GM19372 (cell line): Measurements from ENCODE around the gene FLNA.
A peak's percentile ranks its signal among the peaks of the same experiment; 100 is the strongest.
"Not testable (repeated sequence)": the region's sequence is repeated elsewhere in the genome, so short reads cannot be mapped to it uniquely, and the experiment has no call there.

Experiments used
- ATAC-seq: cut with Tn5 transposase; IDR thresholded peaks from one replicate; pipeline ENCODE4 v1.9.1; 2021; ENCODE audit warnings: mild to moderate bottlenecking, low read depth, moderate library complexity; ENCODE audit not compliant: unreplicated experiment

FLNA gene

DNA sequence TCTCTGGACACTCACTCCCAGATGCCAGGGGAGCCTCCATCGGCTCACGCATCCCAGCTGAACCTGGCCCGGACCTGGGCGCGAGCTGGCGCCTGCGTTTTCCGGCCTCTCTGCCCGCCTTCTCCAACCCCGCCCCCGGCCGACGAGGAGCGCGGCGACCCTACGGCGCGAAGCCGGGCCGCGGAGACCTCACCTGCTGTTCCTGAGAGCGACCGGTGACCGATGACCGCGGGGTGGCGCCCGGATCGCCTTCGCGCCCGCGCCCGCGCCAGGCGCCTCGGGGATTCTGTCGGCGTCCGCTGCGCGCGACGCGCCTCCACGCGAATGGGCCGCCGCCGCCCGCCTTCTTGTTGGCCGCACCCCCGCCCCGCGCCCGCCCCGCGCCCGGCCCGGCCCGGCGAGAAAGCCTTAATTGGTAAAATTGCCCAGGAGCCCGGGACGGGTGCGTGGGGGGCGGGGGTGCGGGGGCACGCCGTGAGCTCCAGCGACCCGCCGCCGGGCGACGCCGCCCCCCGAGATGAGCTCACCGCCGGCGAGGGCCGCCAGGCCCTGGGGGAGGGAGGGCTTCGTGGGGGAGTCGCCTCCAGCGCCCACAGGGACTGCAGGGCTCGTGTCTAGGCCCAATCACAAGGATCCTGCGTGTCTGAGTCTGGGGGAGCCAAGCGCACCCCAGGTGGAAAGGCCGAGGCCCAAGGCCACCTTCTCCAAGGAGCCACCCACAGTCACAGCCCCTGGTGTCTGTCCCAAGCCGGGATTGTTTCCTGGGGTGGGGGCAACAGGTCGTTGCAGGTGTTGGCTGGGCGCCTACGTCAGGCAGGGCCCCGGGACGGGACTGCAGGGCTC lies at the start of gene FLNA:
Gene FLNA (minus strand): TSS at position 322 of the 843 bp plus-strand sequence. CDS start 3,389 bp downstream, outside the sequence.
- no peak for ATAC-seq

DNA sequence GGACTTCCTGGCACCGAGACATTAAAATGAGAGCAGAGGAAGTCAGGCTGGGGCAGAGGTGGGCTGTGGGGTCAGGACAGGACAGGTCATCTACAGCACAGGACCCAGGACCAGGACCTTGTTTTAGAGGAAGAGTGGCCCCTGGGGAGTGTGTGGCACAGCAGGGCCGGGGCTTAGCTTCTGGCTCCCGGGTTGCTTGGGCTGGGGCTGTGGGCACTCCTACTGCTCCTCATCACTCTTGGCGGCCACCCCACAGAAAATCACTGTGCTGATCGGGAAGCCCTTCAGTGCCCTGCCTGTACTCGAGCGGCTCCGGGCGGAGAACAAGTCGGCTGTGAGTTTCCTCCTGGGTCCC lies 45.9 kb upstream of the FLNA start:
- ATAC-seq, result no peak

DNA sequence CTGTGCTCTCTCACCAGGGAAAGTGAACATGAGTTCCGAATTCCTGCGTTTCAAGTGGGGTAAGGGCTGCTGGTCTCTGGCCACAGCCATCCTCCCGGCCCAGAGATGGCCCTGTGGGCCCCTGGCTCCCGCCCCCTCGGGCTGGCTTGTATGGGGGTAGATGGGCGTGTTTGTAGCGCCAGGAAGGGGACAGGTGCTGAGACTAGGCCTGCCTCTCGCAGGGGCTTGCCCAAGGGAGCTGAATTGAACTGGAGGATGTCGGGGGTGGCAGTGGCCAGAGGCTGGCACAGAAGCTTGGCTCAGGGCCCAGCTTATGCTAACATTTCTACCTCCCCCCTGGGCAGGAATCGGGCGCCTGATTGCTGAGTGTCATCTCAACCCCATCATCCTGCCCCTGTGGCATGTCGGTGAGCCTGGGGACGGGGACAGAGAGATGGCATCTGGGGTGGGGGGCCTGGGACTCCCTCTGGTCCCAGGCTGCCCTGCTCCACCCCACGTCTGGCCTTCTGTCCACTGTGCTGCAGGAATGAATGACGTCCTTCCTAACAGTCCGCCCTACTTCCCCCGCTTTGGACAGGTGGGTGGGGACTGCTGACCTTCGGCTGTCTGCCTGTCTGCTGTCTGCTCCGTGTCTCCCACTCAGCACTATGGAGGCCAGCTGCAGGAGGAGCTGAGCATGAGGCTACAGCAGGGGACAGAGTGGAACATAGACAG lies 45.4 kb upstream of the FLNA start:
- ATAC-seq, result no peak

GRCh38 chrX:154419189-154419588 lies 44.8 kb upstream of the FLNA start:
- no peak for ATAC-seq

- no peak for ATAC-seq
Observed at GRCh38 chrX:154417157-154417556, 42.7 kb upstream of the FLNA start.

DNA sequence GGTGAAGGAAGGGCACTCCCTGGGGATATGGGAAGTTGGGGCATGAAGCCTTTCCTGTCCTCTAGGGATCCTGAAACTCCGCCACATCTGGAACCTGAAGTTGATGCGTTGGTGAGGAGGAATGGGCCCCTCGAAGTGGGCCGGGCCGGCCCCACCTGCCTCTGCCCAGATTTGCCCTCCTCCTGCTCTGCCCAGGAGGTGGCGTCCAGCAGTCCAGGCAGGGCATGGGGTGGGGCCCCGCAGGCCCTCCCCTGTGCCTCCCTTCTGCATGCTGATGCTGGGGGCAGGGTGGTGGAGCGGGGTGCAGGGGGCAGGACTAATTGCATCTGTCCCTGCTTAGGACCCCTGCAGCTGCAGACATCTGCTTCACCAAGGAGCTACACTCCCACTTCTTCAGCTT lies 38.7 kb upstream of the FLNA start:
- no peak for ATAC-seq

DNA sequence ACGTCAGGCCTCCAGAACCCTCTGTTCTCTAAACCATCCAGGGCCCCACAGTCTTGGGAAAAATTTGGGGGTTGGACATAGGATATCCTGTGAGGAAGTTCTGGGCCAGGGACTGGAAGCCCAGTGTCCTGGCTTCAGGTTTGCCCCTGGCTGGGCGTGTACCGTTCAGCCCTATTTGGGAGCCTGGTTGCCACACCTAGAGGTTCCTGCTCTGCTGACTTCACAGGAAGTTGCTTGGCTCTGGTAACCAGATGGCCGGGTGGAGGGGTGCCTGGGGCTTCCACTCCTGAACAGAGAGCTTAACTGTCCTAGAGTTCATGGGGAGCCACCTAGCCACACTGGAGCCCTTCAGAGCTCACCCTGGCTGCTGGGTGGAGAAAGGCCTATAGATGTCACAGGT lies 38.0 kb upstream of the FLNA start:
- ATAC-seq, result no peak

GRCh38 chrX:154411981-154412340 lies 37.5 kb upstream of the FLNA start:
- ATAC-seq, result no peak

DNA sequence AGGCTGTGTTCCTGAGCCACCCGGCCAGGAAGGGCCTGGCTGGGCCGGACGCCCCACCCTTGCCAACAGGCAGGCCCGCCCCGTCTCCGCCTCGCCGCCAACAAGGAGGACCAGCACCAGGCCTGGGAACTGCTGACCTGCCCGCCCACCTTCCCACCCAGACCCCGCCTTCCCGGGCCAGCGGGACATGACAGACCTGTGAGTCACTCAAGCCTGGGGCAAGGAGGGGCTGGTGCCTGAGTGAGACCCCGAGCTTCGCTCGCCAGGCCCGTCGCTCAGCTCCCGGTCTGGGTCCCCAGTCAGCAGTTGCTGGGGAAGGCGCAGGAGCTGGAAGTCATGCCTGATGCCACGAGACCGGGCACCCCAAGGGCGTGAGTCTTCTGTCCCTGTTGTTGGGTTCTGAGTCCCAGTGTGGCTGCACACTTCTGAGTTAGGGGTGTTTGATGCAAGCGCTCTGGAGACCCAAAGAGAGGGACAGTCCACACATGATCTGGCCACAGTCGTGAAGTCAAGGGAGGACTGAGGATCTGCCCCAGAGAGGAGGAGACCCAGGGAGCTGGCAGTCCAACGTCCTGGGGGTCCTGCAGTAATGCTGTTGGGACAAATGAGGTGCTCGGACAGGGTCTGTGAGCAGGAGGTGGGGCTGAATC lies 34.9 kb upstream of the FLNA start, which contains the start of gene DNASE1L1:
Gene DNASE1L1 (minus strand): TSS at position 33 of the 650 bp plus-strand sequence. CDS start 3,686 bp downstream, outside the sequence.
- ATAC-seq, result peak; percentile 47

GRCh38 chrX:154408659-154409221 lies 34.3 kb upstream of the FLNA start:
- peak; percentile 11 for ATAC-seq

- no peak for ATAC-seq
Observed at GRCh38 chrX:154404625-154405192, 30.3 kb upstream of the FLNA start.

GRCh38 chrX:154403858-154404257 lies 29.4 kb upstream of the FLNA start:
- no peak for ATAC-seq

GRCh38 chrX:154403192-154403591 lies 28.8 kb upstream of the FLNA start:
- no peak for ATAC-seq

GRCh38 chrX:154402622-154403127 lies 28.2 kb upstream of the FLNA start:
- no peak for ATAC-seq

DNA sequence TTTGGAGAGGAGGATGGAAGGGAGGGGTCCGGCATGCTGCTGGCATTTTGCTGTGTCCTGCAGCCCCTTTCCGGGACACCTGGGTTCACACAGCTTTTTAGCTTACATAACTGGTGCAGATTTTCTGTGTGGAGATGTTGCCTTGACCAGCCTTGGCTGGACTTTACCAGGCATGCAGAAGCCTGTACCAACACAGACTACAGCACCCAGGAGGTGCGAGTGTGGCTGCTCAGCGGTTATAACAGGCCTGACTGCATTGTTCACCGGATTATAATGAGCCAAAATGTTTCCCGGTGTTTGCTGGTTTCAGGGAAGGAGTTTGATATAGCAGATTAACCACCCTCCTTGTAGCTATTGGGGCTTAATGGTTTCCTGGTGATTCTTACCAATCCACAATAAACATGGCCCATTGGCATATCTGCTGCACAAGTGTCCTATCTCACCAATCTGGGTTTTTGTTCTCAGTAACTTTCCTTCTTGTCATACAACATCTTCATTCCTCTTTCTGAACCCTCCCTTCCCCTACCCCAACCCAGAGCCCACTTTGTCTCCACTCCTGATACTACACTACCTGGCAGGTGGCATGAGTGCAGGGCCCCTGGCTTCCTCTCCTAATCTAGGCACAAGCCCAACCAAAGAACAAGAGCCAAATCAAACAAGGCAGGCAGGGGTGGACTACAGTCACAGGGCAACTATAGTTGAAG lies 27.6 kb upstream of the FLNA start:
- no peak for ATAC-seq

GRCh38 chrX:154401045-154401799 lies 26.8 kb upstream of the FLNA start:
- ATAC-seq, result no peak

DNA sequence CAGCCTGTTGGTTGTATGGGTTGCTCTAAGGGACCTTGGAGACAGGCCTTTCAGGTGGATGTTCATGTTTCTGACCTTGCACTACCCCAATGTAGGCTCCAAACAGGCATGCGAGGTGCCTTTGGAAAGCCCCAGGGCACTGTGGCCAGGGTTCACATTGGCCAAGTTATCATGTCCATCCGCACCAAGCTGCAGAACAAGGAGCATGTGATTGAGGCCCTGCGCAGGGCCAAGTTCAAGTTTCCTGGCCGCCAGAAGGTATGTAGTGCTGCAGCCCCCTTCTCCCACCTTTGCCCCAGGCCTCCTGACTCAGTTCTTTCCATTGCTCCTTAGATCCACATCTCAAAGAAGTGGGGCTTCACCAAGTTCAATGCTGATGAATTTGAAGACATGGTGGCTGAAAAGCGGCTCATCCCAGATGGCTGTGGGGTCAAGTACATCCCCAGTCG lies 26.0 kb upstream of the FLNA start:
- ATAC-seq, result not testable (repeated sequence)

DNA sequence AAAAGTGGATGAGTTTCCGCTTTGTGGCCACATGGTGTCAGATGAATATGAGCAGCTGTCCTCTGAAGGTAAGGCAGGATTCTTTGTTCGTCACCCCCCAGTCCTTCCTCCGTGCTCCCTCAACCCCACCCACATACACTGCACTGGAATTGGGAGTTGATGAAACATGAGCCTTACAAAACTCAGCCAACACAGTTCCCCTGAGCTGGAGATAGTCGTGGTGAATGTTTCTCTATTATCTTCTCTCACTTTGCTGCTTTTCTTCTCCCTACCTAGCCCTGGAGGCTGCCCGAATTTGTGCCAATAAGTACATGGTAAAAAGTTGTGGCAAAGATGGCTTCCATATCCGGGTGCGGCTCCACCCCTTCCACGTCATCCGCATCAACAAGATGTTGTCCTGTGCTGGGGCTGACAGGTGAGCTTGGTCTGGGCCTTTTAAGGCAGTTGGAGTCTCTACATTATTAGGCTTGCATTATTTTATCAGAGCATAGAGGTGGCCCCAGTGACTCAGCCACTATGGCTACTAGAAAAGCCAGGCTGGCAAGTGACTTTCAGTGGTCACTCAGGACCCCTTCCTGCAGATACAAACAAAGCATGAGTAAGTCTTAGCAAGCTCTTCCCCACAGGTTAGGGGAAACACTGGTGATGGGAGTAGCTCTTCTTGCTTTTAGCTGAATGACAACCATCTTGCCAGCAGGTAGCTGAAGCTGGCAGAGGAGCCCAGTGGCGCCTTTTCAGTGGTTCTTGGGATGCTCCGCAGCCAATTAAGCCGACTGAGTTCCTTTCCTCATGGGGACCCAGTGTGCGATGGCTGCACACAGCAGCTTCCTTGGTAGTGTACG lies 25.3 kb upstream of the FLNA start:
- ATAC-seq, result no peak
